ENCODE results near the gene TNRC18.
"Not testable (repeated sequence)": the region's sequence is repeated elsewhere in the genome, so short reads cannot be mapped to it uniquely, and the experiment has no call there.

The TNRC18 gene

GRCh38 chr7:5423306-5423975 is at the start of gene TNRC18:
TNRC18 (minus strand) TSS chr7:5423834; CDS start chr7:5421246, 2,588 bp downstream.
- H3K4me3 ChIP-seq (ENCODE audit: low read depth, low read length): peak within 1 kb of the TSS; percentile 72

GRCh38 chr7:5472432-5473315 is 49.0 kb upstream of the TNRC18 start:
- no peak overlapping the region for H3K4me3 ChIP-seq (ENCODE audit: low read depth, low read length)

- not testable (repeated sequence) for H3K4me3 ChIP-seq (ENCODE audit: low read depth, low read length)
Observed at GRCh38 chr7:5471623-5472022, 48.0 kb upstream of the TNRC18 start.

- H3K4me3 ChIP-seq (ENCODE audit: low read depth, low read length): no peak overlapping the region
Observed at GRCh38 chr7:5470816-5471215, 47.2 kb upstream of the TNRC18 start.

- no peak overlapping the region for H3K4me3 ChIP-seq (ENCODE audit: low read depth, low read length)
Observed at GRCh38 chr7:5470167-5470532, 46.5 kb upstream of the TNRC18 start.

GRCh38 chr7:5469375-5470166 is 45.9 kb upstream of the TNRC18 start:
- H3K4me3 ChIP-seq (ENCODE audit: low read depth, low read length): no peak overlapping the region

GRCh38 chr7:5467645-5468044 is 44.0 kb upstream of the TNRC18 start:
- H3K4me3 ChIP-seq (ENCODE audit: low read depth, low read length): no peak overlapping the region

- H3K4me3 ChIP-seq (ENCODE audit: low read depth, low read length): no peak overlapping the region
Observed at GRCh38 chr7:5466551-5466950, 42.9 kb upstream of the TNRC18 start.

- H3K4me3 ChIP-seq (ENCODE audit: low read depth, low read length): no peak overlapping the region
Observed at GRCh38 chr7:5463031-5463430, 39.4 kb upstream of the TNRC18 start.

- no peak overlapping the region for H3K4me3 ChIP-seq (ENCODE audit: low read depth, low read length)
Observed at GRCh38 chr7:5462216-5462615, 38.6 kb upstream of the TNRC18 start.

GRCh38 chr7:5458921-5459480 is 35.4 kb upstream of the TNRC18 start:
- H3K4me3 ChIP-seq (ENCODE audit: low read depth, low read length): no peak overlapping the region

GRCh38 chr7:5457245-5457735 is 33.7 kb upstream of the TNRC18 start:
- H3K4me3 ChIP-seq (ENCODE audit: low read depth, low read length): no peak overlapping the region

GRCh38 chr7:5456409-5456808 is 32.8 kb upstream of the TNRC18 start:
- no peak overlapping the region for H3K4me3 ChIP-seq (ENCODE audit: low read depth, low read length)

GRCh38 chr7:5455581-5456219 is 32.1 kb upstream of the TNRC18 start:
- H3K4me3 ChIP-seq (ENCODE audit: low read depth, low read length): no peak overlapping the region

GRCh38 chr7:5455175-5455574 is 31.5 kb upstream of the TNRC18 start:
- no peak overlapping the region for H3K4me3 ChIP-seq (ENCODE audit: low read depth, low read length)

GRCh38 chr7:5454485-5454884 is 30.9 kb upstream of the TNRC18 start:
- no peak overlapping the region for H3K4me3 ChIP-seq (ENCODE audit: low read depth, low read length)

- no peak overlapping the region for H3K4me3 ChIP-seq (ENCODE audit: low read depth, low read length)
Observed at GRCh38 chr7:5453566-5454075, 30.0 kb upstream of the TNRC18 start.

GRCh38 chr7:5452937-5453540 is 29.4 kb upstream of the TNRC18 start:
- H3K4me3 ChIP-seq (ENCODE audit: low read depth, low read length): no peak overlapping the region

GRCh38 chr7:5452470-5452899 is 28.9 kb upstream of the TNRC18 start:
- H3K4me3 ChIP-seq (ENCODE audit: low read depth, low read length): no peak overlapping the region

- no peak overlapping the region for H3K4me3 ChIP-seq (ENCODE audit: low read depth, low read length)
Observed at GRCh38 chr7:5451391-5451790, 27.8 kb upstream of the TNRC18 start.

Data from iPS-11a (cell line).